ENCODE data around the gene PLD1. TPM values are rescaled to one million over a fixed set of nuclear protein-coding genes. Genes with fewer than 3 reads are reported as not detected.

The PLD1 gene
- total and polyA plus RNA-seq, 2 of the 8 experiments (the other 6 are each of a cell fraction or from before 2014, with no cell fraction given), result 1.2 to 2.6 TPM

DNA sequence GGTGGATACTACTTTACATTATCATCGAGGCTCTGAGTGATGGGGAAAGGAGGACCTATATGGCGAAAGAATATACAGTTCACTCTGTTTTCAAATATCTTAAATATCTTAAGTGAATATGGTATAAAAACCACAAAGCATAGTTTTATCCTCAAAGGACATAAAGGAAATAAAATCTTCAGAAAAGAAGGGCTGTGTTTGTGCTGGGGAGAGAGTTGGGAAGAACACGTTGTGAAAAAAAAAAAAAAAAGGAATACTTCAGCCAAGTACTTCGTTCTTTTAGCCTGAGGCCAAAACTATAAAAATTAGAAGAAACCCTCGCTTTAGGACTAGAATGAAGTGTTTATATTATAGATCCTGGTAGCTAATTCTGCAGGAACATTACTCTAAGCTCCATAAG lies 22.7 kb upstream of the PLD1 start:
- no peak for FAIRE-seq
- POLR2A ChIA-PET (ENCODE audit: partially characterized antibody), result no interaction called here
- TF ChIP-seq RFX5 (IDR thresholded peaks at IDR 0.05; ENCODE audit: borderline replicate concordance, low read depth, low read length) (no peak), EGR1 (IDR thresholded peaks at IDR 0.05; ENCODE audit: borderline replicate concordance, low read depth, low read length) (no peak), CBX8 (IDR thresholded peaks at IDR 0.05; ENCODE audit: borderline replicate concordance, low read depth, low read length) (no peak), SP2 (IDR thresholded peaks at IDR 0.05; ENCODE audit: low read length) (no peak), CBX5 (IDR thresholded peaks at IDR 0.05; ENCODE audit: low read depth, low read length) (no peak), PHF8 (conservative IDR thresholded peaks at IDR 0.05; ENCODE audit: low read depth, low read length) (no peak), FOSL1 (IDR thresholded peaks at IDR 0.05; ENCODE audit: insufficient read depth, low read depth, low read length) (no peak), JUND (IDR thresholded peaks at IDR 0.05; ENCODE audit: low read length) (no peak), ASH2L (IDR thresholded peaks at IDR 0.05; ENCODE audit: low read length) (no peak), BCL11A (IDR thresholded peaks at IDR 0.05; ENCODE audit: low read depth in 2 of 2, low read length in 2 of 2) (no peak)

More for the DNA sequence above, 22.7 kb upstream of the PLD1 start:
- DNase-seq (ENCODE audit: low read depth in 1 of 2, low spot score in 2 of 2), result no peak
- Histone ChIP-seq H2BK20ac (ENCODE audit: low read length) (no peak overlapping the region), H2BK120ac (replicated peaks; ENCODE audit: low read depth, low read length) (no peak overlapping the region), H3K18ac (ENCODE audit: extremely low read depth, low read length) (no peak overlapping the region), H3K79me2 (ENCODE audit: control insufficient read depth in 1 of 2, insufficient read depth in 2 of 2, low read length in 2 of 2) (no peaks in the 10 kb centered on the region), H4K8ac (ENCODE audit: extremely low read depth, insufficient read depth, low read length) (no peak overlapping the region), H3K9ac (replicated peaks in 1 of 4; ENCODE audit: extremely low read depth in 1 of 4, low read depth in 3 of 4, low read length in 3 of 4) (no peak overlapping the region), H3K23me2 (ENCODE audit: low read depth, low read length) (no peaks in the 10 kb centered on the region), H2AFZ (ENCODE audit: low read length) (no peak overlapping the region), H2BK15ac (ENCODE audit: low read length) (no peak overlapping the region), H3K27me3 (replicated peaks in 1 of 4; ENCODE audit: control insufficient read depth in 3 of 4, extremely low read depth in 1 of 4, insufficient read depth in 3 of 4, low read length in 3 of 4) (no peaks in the 10 kb centered on the region), H4K5ac (ENCODE audit: insufficient read length, low read depth, low read length) (no peak overlapping the region), H3K79me1 (ENCODE audit: low read depth, low read length) (no peaks in the 10 kb centered on the region), H3K4ac (replicated peaks; ENCODE audit: insufficient read length, low read depth, low read length) (no peak overlapping the region), H3K27ac (ENCODE audit: low read depth, low read length) (no peak overlapping the region), H3K14ac (ENCODE audit: insufficient read length) (no peak overlapping the region), H4K20me1 (replicated peaks in 1 of 2; ENCODE audit: control insufficient read depth in 1 of 2, insufficient read depth in 2 of 2, low read length in 2 of 2) (no peaks in the 10 kb centered on the region), H3K9me3 (ENCODE audit: insufficient read depth in 2 of 2, low read depth in 1 of 2, low read length in 1 of 2) (no peaks in the 10 kb centered on the region), H3K23ac (ENCODE audit: insufficient read length) (no peak overlapping the region), H2AK5ac (ENCODE audit: low read depth, low read length) (no peak overlapping the region), H3K36me3 (ENCODE audit: control insufficient read depth in 2 of 4, insufficient read depth in 4 of 4, low read length in 3 of 4) (no peaks in the 10 kb centered on the region), H3K56ac (replicated peaks; ENCODE audit: insufficient read length, low read depth, low read length) (no peak overlapping the region), H3K4me1 (replicated peaks in 1 of 4; ENCODE audit: control insufficient read depth in 3 of 4, insufficient read depth in 4 of 4, low read length in 3 of 4) (no peaks in the 10 kb centered on the region; a peak in 2 of 7 replicates), H2BK5ac (ENCODE audit: low read depth, low read length) (no peak overlapping the region), H2BK12ac (ENCODE audit: low read depth, low read length) (no peak overlapping the region), H3K4me2 (ENCODE audit: insufficient read depth in 1 of 2, low read depth in 2 of 2, low read length in 2 of 2) (no peak overlapping the region), H3K4me3 (ENCODE audit: extremely low read depth in 1 of 4, insufficient read depth in 2 of 4, low read depth in 3 of 4, low read length in 4 of 4) (no peak overlapping the region), H4K91ac (replicated peaks; ENCODE audit: insufficient read length, low read length) (no peak overlapping the region)
- CTCF ChIA-PET (ENCODE audit: partially characterized antibody), result interaction anchor here (0.6 to 3.1 kb wide), 11 partner anchors 8 to 870 kb away, joined by 3 to 7 read pairs (median 3); partner anchors contain the start of gene PLD1
- WGBS, 2 experiments (ENCODE audit: extremely low coverage in 1 of 2, insufficient coverage in 1 of 2, insufficient read length in 1 of 2, insufficient replicate concordance in 2 of 2, low coverage in 1 of 2, low lambda C conversion rate in 2 of 2, missing lambda C conversion rate in 1 of 2), result 89% methylated on average over 5 of the region's 5 CpGs; no CpG with 5 or more reads in 1 of the 2 experiments

All from H1 (cell line).